ENCODE results near the gene TLE4. TPM values are rescaled to one million over a fixed set of nuclear protein-coding genes. Genes with fewer than 3 reads are reported as not detected.
A peak's percentile ranks its signal among the peaks of the same experiment; 100 is the strongest.

Gene TLE4
- total RNA-seq, 1 donor, result 79.0 TPM

GRCh38 chr9:79685577-79685976 lies 113.8 kb downstream of the TLE4 start:
- DNase-seq (ENCODE audit: low read depth), result peak; percentile 48
- H3K4me3 ChIP-seq (ENCODE audit: low read depth, low read length), result no peak overlapping the region
- TF ChIP-seq CTCF (IDR thresholded peaks at IDR 0.05; ENCODE audit: insufficient read depth, low read depth, low read length), result no peak

GRCh38 chr9:79686381-79687130 lies 114.8 kb downstream of the TLE4 start:
- DNase-seq (ENCODE audit: low read depth), result peak; percentile 56
- TF ChIP-seq CTCF (IDR thresholded peaks at IDR 0.05; ENCODE audit: insufficient read depth, low read depth, low read length), result no peak
- H3K4me3 ChIP-seq (ENCODE audit: low read depth, low read length), result no peak overlapping the region

GRCh38 chr9:79687131-79687447 lies 115.3 kb downstream of the TLE4 start:
- no peak for DNase-seq (ENCODE audit: low read depth)
- H3K4me3 ChIP-seq (ENCODE audit: low read depth, low read length), result no peak overlapping the region
- no peak for TF ChIP-seq CTCF (IDR thresholded peaks at IDR 0.05; ENCODE audit: insufficient read depth, low read depth, low read length)

GRCh38 chr9:79688363-79688762 lies 116.6 kb downstream of the TLE4 start:
- TF ChIP-seq CTCF (IDR thresholded peaks at IDR 0.05; ENCODE audit: insufficient read depth, low read depth, low read length), result no peak
- DNase-seq (ENCODE audit: low read depth), result no peak
- no peak overlapping the region for H3K4me3 ChIP-seq (ENCODE audit: low read depth, low read length)

- no peak overlapping the region for H3K4me3 ChIP-seq (ENCODE audit: low read depth, low read length)
- no peak for DNase-seq (ENCODE audit: low read depth)
- TF ChIP-seq CTCF (IDR thresholded peaks at IDR 0.05; ENCODE audit: insufficient read depth, low read depth, low read length), result no peak
These were observed 117.8 kb downstream of the TLE4 start for GRCh38 chr9:79689576-79689975.

- DNase-seq (ENCODE audit: low read depth), result no peak
- H3K4me3 ChIP-seq (ENCODE audit: low read depth, low read length), result no peak overlapping the region
- no peak for TF ChIP-seq CTCF (IDR thresholded peaks at IDR 0.05; ENCODE audit: insufficient read depth, low read depth, low read length)
These were observed 119.7 kb downstream of the TLE4 start for GRCh38 chr9:79691496-79691895.

Data from fibroblast of villous mesenchyme (primary cell).